SKM-1 treated with dmso at 0.1 percent for 144 hours (cell line): Measurements from ENCODE around the gene ZNF546.
"Not testable (repeated sequence)": the region's sequence is repeated elsewhere in the genome, so short reads cannot be mapped to it uniquely, and the experiment has no call there.

Experiments
- DNase-seq: peaks from one replicate; lab custom pipeline; 2025; ENCODE audit not compliant: unreplicated experiment; lab: John Stamatoyannopoulos, UW

The ZNF546 gene

GRCh38 chr19:39983695-39984300 lies 13.1 kb upstream of the ZNF546 start:
- DNase-seq = no peak

- no peak for DNase-seq
These were observed 10.2 kb upstream of the ZNF546 start for GRCh38 chr19:39986643-39987042.

DNA sequence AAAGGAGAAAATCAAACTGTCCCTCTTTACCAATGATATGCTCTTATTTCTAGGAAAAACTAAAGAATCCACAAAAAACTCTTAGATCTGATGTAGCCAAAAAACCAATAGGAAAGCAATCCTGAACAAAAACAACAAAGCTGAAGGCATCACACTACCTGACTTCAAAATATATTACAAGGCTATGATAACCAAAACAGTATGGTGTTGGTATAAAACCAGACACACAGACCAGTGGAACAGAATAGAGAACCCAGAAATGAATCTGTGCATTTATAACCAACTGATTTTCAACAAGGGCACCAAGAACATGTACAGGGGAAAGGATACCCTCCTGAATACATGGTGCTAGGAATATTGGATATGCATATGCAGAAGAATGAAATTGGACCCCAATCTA lies 9.7 kb upstream of the ZNF546 start:
- no peak for DNase-seq

DNA sequence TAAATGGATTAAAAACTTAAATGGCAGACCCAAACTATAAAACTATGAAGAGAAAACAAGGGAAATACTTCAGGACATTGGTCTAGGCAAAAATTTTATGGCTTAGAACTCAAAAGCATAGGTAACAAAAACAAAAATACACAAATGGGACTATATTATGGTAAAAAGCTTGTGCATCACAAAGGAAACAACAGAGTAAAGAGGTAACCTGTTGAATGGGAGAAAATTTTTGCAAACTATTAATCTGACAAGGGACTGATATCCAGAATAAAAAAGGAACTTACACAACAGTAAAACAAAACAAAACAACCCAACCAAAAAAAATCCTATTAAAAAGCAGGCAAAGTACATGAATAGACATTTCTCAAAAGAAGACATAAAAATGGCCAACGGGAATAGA lies 9.3 kb upstream of the ZNF546 start:
- no peak for DNase-seq

DNA sequence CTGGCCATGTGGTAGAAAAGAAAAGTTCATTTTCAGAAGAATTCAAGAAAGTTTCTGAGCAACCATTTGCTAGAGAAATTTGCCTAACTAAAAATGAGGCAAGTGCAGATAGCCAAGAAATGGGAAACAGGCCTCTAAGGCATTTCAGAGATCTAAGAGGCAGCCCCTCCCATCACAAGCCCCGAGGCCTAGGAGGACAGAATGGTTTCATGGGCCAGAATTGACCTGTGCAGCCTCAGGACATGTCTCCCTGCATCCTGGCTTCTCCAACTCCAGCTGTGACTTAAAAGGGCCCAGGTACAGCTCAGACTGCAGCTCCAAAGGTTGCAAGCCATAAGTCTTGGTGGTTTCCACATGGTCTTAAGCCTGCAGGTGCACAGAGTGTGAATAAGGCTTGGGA lies 3.3 kb upstream of the ZNF546 start:
- no peak for DNase-seq

DNA sequence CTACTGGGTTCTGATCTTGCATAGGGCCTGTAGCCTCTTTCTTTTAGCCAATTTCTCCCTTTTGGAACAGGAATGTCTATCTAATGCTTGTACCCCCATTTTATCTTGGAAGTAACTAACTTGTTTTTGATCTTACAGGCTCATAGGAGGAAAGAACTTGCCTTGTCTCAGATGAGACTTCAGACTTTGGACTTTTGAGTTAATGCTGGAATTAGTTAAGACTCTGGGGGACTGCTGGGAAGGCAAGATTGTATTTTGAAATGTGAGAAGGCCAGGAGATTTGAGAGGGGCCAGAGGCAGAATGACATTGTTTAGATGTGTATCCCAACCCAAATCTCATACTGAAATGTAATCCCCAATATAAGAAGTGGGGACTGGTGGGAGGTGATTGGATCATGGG lies 2.5 kb upstream of the ZNF546 start:
- DNase-seq = no peak

DNA sequence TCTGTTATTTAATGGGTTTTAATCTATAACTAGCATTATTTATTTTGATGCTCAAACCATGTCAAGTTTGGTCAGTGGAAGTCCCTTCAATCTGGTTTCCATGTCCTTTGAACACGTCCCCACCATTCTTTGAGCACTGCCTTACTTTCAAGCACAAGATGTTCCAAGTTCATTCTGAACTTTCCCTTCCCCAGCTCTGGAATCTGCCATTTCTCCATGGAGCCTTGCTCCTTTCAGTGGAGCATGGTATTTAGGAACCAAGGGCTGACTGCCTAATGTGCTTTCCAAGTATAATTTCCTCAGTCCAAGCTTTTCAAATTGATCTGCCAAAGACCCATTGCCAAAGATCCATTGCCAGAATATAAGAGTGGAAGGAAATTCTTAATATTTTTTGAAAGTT lies 1.1 kb upstream of the ZNF546 start:
- DNase-seq = no peak

DNA sequence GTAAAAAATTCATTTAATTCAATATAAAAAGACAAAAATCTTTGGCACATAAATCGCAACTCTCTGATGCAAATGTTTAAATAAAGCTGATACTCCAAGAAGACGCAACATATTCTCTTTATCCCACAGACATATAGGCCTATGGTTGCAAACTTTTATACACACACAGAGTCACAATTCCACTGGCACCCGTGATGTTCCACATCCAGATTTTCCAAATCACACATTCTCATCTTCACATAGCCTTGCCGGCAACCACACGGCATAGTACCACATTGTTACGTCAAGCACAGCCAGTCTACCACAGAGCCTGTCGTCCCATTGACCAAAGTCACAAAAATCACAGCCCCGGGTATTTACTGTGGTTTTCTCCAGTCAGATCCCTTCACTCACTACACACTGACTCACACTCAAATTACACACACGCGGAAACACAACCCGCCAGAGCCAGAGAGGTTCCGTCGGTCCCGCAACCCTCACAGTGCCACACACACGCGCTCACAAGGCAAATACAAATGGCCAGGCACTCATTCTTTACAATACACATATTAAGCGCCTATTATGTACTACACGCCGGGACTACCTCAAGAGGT lies 546 bp upstream of the ZNF546 start:
- no peak for DNase-seq

DNA sequence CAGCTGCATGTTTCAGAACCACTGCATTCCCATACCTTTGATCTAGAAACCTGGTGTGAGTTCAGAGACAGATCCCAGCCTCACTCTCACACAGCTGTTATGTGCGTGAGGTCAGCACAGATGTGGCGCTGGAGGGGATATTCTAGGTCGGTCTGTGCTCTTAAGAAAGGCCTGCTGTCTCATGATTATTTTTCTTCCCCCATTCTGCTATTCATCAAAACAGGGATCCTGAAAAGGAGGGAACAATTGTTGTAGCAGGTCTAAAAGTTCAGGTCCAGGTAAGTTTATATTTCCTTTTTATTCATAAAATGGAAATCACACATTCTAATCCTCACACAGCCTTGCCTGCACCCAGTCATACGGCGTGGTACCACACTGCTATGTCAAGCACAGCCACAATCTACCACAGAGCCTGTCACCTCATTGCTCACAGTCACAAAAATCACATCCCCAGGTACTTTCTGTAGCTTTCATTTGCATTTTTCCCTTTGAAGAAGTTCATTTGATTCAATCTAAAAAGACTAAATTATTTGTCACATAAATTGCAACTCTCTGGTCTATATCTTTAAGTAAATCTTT lies 867 bp downstream of the ZNF546 start:
- DNase-seq = no peak

- DNase-seq = no peak
These were observed 1.6 kb downstream of the ZNF546 start for GRCh38 chr19:39998501-39998900.

GRCh38 chr19:40005691-40006272 lies 8.9 kb downstream of the ZNF546 start:
- DNase-seq = no peak

DNA sequence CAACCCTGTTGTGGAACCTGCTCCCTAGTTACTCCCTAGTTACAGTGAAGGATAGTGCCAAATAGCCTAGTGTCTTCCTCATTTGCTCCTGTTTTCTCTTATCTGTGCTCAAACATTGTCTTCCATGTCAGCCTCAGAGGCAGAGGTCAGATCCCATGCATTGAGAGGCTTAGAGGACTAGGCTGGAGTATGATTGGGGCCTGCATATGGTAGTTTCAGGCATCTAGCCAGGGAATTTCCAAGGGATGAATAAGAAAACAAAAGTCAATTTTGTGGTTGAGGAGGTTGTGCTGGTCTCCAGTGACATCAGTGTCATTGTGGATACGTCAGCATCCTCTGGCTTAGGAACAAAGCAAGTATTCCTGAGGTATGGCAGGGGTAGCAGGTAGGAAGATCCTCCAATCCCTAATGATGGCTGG lies 9.4 kb downstream of the ZNF546 start:
- DNase-seq = no peak

GRCh38 chr19:40009674-40010073 lies 12.8 kb downstream of the ZNF546 start:
- no peak for DNase-seq

- no peak for DNase-seq
These were observed 17.1 kb downstream of the ZNF546 start for GRCh38 chr19:40013991-40014390.

GRCh38 chr19:40023969-40024368 lies 27.1 kb downstream of the ZNF546 start:
- DNase-seq = no peak

GRCh38 chr19:40025938-40026596 lies 29.2 kb downstream of the ZNF546 start:
- DNase-seq = no peak

GRCh38 chr19:40026597-40026970 lies 29.7 kb downstream of the ZNF546 start:
- no peak for DNase-seq

DNA sequence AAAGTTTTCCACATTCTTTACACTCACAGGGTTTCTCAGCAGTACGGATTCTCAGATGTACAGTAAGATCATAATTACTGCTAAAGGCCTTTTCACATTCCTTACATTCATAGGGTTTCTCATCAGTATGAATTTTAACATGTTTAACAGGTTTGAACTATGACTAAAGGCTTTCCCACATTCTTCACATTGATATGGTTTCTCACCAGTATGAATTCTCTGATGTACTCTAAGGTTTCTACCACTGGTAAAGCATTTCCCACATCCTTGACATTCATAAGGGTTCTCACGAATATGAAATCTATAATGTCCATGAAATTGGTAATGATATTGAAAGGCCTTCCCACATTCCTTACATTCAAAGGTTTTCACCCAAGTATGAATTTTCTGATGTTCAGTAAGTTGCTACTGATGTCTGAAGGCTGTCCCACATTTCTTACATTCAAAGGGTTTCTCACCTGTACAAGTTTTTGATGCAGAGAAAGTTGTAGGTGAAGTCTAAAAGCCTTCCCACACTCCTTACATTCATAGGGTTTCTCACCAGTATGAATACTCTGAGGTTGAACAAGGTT lies 37.2 kb downstream of the ZNF546 start:
- DNase-seq = no peak

DNA sequence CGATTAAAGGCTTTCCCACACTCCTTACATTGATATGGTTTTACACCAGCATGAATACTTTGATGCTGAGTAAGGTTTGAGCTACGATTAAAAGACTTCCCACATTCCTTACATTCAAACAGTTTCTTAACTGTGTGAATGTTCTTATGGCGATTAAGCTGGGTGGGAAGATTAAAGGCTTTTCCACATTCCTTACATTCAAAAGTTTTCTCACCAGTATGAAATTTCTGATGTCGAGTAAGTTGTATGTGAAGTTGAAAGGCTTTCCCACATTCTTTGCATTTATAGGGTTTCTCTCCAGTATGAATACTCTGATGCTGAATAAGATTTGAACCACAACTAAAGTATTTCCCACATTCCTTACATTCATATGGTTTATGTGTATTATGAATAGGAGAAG lies 39.1 kb downstream of the ZNF546 start:
- DNase-seq = no peak

GRCh38 chr19:40038047-40038446 lies 41.2 kb downstream of the ZNF546 start:
- not testable (repeated sequence) for DNase-seq

DNA sequence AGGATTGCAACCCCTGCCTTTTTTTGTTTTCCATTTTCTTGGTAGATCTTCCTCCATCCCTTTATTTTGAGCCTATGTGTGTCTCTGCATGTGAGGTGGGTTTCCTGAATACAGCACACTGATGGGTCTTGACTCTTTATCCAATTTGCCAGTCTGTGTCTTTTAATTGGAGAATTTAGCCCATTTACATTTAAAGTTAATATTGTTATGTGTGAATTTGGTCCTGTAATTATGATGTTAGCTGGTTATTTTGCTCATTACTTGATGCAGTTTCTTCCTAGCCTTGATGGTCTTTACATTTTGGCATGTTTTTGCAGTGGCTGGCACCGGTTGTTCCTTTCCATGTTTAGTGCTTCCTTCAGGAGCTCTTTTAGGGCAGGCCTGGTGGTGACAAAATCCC lies 44.9 kb downstream of the ZNF546 start:
- not testable (repeated sequence) for DNase-seq

- no peak for DNase-seq
These were observed 56.6 kb downstream of the ZNF546 start for GRCh38 chr19:40053491-40053890.
